GM21825 (cell line): Measurements from ENCODE around the gene CHD6.

Experiments
- ATAC-seq: cut with Tn5 transposase; IDR thresholded peaks from one replicate; pipeline ENCODE4 v1.9.1; 2021; ENCODE audit warnings: mild to moderate bottlenecking, moderate library complexity; ENCODE audit not compliant: unreplicated experiment

The CHD6 gene

GRCh38 chr20:41510847-41511450 lies 107.2 kb downstream of the CHD6 start:
- no peak for ATAC-seq

GRCh38 chr20:41510224-41510623 lies 108.0 kb downstream of the CHD6 start:
- no peak for ATAC-seq

- no peak for ATAC-seq
Observed at GRCh38 chr20:41509316-41510200, 108.6 kb downstream of the CHD6 start.

- no peak for ATAC-seq
Observed at GRCh38 chr20:41508335-41508734, 109.8 kb downstream of the CHD6 start.

GRCh38 chr20:41507851-41508250 lies 110.3 kb downstream of the CHD6 start:
- ATAC-seq, result no peak

GRCh38 chr20:41507436-41507835 lies 110.7 kb downstream of the CHD6 start:
- no peak for ATAC-seq

GRCh38 chr20:41506192-41506915 lies 111.8 kb downstream of the CHD6 start:
- ATAC-seq, result no peak

GRCh38 chr20:41505184-41505583 lies 113.0 kb downstream of the CHD6 start:
- no peak for ATAC-seq

- no peak for ATAC-seq
Observed at GRCh38 chr20:41501376-41501775, 116.8 kb downstream of the CHD6 start.

- ATAC-seq, result no peak
Observed at GRCh38 chr20:41499961-41500725, 118.0 kb downstream of the CHD6 start.

- ATAC-seq, result no peak
Observed at GRCh38 chr20:41499064-41499463, 119.1 kb downstream of the CHD6 start.

GRCh38 chr20:41497186-41497895 lies 120.8 kb downstream of the CHD6 start:
- no peak for ATAC-seq

GRCh38 chr20:41494451-41494850 lies 123.7 kb downstream of the CHD6 start:
- ATAC-seq, result no peak

- no peak for ATAC-seq
Observed at GRCh38 chr20:41483553-41483930, 134.6 kb downstream of the CHD6 start.

- ATAC-seq, result no peak
Observed at GRCh38 chr20:41482647-41483552, 135.3 kb downstream of the CHD6 start.

GRCh38 chr20:41480054-41480770 lies 138.0 kb downstream of the CHD6 start:
- ATAC-seq, result no peak

GRCh38 chr20:41479113-41479512 lies 139.1 kb downstream of the CHD6 start:
- no peak for ATAC-seq

- ATAC-seq, result no peak
Observed at GRCh38 chr20:41478026-41478425, 140.2 kb downstream of the CHD6 start.

- ATAC-seq, result no peak
Observed at GRCh38 chr20:41476446-41476845, 141.7 kb downstream of the CHD6 start.
